SJSA1 (cell line): ENCODE data around the gene ACSL6. TPM values are rescaled to one million over a fixed set of nuclear protein-coding genes. Genes with fewer than 3 reads are reported as not detected.

Experiments
- DNase-seq, 2 experiments: peaks; one replicate each; pipeline ENCODE4 v3.0.0-alpha.2; 2015 to 2020; ENCODE audit warnings: low spot score in 2 of 2, low read depth in 1 of 2
- H3K27ac ChIP-seq: fragments of 250-450 bp; sonication (Bioruptor Pico); 2 replicates; pipeline ENCODE4 v1.5.1; 2020; ENCODE audit warnings: mild to moderate bottlenecking, moderate library complexity
- H3K27me3 ChIP-seq: fragments of 250-450 bp; sonication (Bioruptor Pico); replicated peaks from 2 replicates; pipeline ENCODE4 v1.5.1; 2020; ENCODE audit warnings: mild to moderate bottlenecking, moderate library complexity
- H3K36me3 ChIP-seq: fragments of 250-450 bp; sonication (Bioruptor Pico); 2 replicates; pipeline ENCODE4 v1.5.1; 2020; ENCODE audit warnings: mild to moderate bottlenecking
- H3K4me1 ChIP-seq: fragments of 250-450 bp; sonication (Bioruptor Pico); replicated peaks from 2 replicates; pipeline ENCODE4 v1.6.1; 2021; ENCODE audit warnings: mild to moderate bottlenecking
- H3K4me3 ChIP-seq: fragments of 250-450 bp; sonication (Bioruptor Pico); 2 replicates; pipeline ENCODE4 v1.5.1; 2020; ENCODE audit warnings: mild to moderate bottlenecking
- H3K9me3 ChIP-seq: fragments of 250-450 bp; sonication (Bioruptor Pico); replicated peaks from 2 replicates; pipeline ENCODE4 v1.5.1; 2020; ENCODE audit warnings: mild to moderate bottlenecking
- total RNA-seq: library from RNA; depleted of rRNA; stranded (reverse); fragments of >200 nt; shearing (Covaris generic); gene quantifications from 2 replicates; pipeline ENCODE4 v1.2.3, GENCODE V29; 2014

Gene ACSL6
- total RNA-seq, 1 experiment from 2014 or later = 0.03 TPM

DNA sequence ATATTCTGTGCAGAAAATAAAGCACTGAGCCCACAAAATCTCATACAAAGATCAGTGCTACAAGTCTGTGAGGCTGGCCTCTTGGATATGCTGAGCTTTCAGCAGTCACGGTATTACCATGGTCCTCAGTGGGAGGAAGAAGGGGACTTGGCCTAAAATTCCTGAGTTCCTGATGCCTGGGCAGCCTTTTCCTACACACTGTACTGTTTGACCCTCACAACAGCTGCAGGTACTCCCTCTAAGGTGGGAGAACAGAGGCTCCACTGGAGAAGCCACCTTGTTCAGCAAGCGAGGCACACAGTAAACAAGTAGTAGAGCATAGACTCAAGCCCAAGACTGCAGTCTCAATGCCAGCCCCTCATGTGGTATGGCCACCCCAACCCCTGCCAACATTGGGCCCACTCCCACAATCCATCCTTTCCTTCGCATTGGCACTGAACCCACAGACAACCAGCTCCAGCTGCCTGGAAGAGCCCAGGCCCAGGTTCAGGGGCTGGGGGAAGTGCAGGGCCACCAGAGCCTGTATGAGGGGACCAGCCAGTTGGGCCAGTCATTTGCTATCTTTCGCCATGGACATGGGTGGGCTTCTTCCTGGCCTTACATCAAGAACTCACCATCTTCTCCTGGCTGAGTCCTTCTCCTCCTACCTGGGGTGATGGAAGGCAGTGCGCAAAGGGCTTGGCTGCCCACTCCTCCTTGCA lies 14.3 kb downstream of the ACSL6 start:
- Histone ChIP-seq H3K27me3 (no peaks in the 10 kb centered on the region; the same call in 1 of the 2 replicates), H3K4me1 (no peaks in the 10 kb centered on the region), H3K9me3 (peaks cover 5% of the 10 kb centered on the region; the same call in 1 of the 2 replicates), H3K36me3 (no peaks in the 10 kb centered on the region), H3K27ac (no peak overlapping the region), H3K4me3 (no peak overlapping the region)
- DNase-seq = no peak

DNA sequence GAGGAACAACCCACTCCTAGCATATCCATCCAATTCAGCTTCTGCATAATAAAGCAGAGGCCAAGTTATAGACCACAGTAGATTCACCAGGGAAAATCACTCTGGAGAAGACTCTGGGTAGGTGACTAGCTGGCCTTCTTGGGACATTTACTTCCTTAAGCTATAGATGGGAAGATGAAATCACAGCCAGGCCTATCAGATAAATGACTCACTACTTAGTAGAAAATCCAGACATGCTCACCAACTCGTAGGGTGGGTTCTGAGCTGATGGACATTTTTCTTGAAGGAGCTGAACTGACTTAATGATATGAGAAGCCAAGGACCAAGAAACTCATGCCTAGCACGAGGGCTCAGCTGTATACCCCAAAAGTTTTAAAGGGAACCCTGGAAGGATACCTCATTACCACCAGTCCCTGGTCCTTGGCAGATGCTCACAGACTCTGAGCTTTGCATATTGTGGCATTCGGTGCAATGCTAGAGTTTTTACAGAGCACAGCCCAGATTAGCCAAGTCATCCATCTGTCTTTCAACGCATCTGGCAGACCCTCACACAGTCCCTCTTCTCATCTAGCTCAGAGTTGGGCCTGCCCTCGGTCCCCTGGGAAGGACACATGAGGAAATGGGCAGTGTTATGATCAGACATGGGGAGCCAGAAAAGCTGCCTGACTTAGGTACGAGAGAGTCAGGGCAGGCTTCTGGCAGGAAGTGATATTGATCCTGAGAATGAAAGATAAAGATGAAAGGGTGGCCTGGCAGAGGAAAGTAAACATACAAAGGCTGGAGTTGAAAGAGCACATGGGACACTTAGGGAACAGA lies 15.0 kb downstream of the ACSL6 start:
- no peak overlapping the region for H3K27ac ChIP-seq
- no peak for DNase-seq
- peaks cover 5% of the 10 kb centered on the region; the same call in 1 of the 2 replicates for H3K27me3 ChIP-seq
- no peak overlapping the region for H3K4me3 ChIP-seq
- H3K36me3 ChIP-seq = no peaks in the 10 kb centered on the region
- H3K4me1 ChIP-seq = no peaks in the 10 kb centered on the region
- H3K9me3 ChIP-seq = peaks cover 5% of the 10 kb centered on the region; the same call in 1 of the 2 replicates

DNA sequence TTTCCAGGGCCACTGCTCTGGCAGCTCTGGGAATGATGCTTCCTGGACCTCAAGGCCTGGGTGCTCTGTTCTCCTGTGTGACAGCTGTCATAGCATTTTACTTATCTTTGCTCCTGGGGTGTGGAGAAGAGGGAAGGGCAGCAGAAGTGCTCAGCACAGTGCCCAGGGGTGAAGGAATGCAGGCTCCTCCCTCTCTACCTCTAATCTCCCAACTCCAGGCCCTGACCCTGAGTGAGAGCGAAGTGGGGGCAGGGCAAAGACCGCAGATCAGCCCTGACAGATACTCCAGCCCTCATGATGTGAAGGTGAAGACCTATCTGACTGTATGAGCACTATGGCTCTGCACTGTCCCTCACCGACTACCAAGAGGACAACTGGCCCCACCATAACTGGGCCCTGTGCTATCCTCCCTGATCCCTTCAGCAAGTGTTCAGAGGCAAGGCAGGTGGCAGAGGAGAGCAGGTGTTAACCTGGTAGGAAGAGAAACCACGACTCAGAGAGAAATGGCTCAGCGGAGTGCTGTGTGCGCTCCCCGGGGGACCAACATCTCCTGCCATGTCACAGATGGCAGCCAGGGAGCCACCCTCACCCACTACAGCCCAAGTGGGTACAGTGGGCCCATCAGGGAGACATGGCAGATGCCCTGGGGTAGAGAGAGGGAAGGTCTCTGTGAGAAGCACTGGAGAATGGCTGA lies 16.8 kb downstream of the ACSL6 start:
- H3K27ac ChIP-seq = no peak overlapping the region
- H3K4me3 ChIP-seq = no peak overlapping the region
- H3K9me3 ChIP-seq = peaks cover 5% of the 10 kb centered on the region; the same call in 1 of the 2 replicates
- peaks cover 13% of the 10 kb centered on the region; the same call in 1 of the 2 replicates for H3K27me3 ChIP-seq
- H3K4me1 ChIP-seq = no peaks in the 10 kb centered on the region
- DNase-seq = no peak
- H3K36me3 ChIP-seq = no peaks in the 10 kb centered on the region

DNA sequence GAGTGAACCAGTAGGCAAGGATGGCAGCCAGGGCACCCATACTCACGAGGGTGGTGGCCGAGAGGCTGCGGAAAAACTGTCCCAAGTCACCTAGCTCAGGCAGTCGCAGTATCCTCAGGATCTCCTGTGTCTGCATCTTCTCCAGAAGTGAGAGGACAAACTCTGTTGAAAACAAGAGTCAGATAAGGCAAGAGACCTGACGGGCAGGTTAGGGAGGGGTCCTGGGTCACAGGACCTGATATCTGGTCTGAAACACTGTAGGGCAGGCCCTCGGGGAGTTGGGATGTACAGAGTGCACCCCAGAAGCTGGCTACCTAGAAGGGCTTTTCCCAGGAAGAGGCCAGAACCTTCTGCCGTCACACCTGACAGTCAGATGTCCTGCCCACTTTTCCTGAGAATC lies 17.4 kb downstream of the ACSL6 start:
- peaks cover 13% of the 10 kb centered on the region; the same call in 1 of the 2 replicates for H3K27me3 ChIP-seq
- no peak for DNase-seq
- H3K36me3 ChIP-seq = no peaks in the 10 kb centered on the region
- peaks cover 5% of the 10 kb centered on the region; the same call in 1 of the 2 replicates for H3K9me3 ChIP-seq
- H3K4me1 ChIP-seq = no peaks in the 10 kb centered on the region
- no peak overlapping the region for H3K4me3 ChIP-seq
- no peak overlapping the region for H3K27ac ChIP-seq

DNA sequence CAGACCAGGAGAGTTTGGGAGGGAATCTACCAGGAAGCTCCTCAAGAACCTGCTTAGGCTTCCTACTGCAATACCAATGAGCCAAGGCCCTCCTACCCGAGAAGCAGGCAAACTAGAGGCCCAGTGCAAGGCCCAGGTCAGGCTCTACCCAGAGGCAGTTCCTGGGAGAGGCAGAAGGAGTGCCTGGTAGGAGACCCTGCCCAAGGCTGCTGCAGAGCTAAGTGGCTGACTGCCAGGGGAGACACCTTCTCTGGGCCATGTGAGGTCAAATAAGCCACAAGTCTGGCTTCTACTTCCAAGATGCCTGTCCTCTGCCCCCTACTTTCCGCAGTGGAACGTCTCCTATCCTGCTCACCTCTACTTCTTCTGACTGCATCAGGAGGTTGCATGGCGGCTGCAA lies 17.8 kb downstream of the ACSL6 start:
- Histone ChIP-seq H3K27ac (no peak overlapping the region), H3K9me3 (peaks cover 5% of the 10 kb centered on the region; the same call in 1 of the 2 replicates), H3K4me1 (no peaks in the 10 kb centered on the region), H3K27me3 (peaks cover 13% of the 10 kb centered on the region; the same call in 1 of the 2 replicates), H3K4me3 (no peak overlapping the region), H3K36me3 (no peaks in the 10 kb centered on the region)
- no peak for DNase-seq

DNA sequence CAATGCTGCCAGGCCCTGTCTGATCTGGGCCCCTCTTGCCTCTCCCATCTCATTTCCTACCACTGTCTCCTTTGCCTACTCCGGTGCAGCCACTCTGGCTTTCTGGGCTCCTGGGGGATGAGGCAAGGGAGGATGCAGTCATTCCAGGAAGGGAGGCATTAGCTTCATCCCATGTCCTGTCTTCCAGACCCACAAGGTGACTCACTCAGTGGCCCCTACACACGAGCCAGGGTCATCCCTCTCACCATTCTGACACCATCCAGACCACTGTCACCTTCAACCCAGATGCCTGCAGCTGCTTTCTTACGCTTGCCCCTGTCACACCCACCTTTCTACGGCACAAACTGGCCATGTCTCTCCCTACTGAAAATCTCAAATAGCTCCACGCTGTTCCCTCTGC lies 19.1 kb downstream of the ACSL6 start:
- H3K9me3 ChIP-seq = peaks cover 5% of the 10 kb centered on the region; the same call in 1 of the 2 replicates
- H3K27ac ChIP-seq = no peak overlapping the region
- H3K4me1 ChIP-seq = no peaks in the 10 kb centered on the region
- no peaks in the 10 kb centered on the region for H3K36me3 ChIP-seq
- H3K4me3 ChIP-seq = no peak overlapping the region
- H3K27me3 ChIP-seq = peaks cover 13% of the 10 kb centered on the region; the same call in 1 of the 2 replicates
- no peak for DNase-seq

DNA sequence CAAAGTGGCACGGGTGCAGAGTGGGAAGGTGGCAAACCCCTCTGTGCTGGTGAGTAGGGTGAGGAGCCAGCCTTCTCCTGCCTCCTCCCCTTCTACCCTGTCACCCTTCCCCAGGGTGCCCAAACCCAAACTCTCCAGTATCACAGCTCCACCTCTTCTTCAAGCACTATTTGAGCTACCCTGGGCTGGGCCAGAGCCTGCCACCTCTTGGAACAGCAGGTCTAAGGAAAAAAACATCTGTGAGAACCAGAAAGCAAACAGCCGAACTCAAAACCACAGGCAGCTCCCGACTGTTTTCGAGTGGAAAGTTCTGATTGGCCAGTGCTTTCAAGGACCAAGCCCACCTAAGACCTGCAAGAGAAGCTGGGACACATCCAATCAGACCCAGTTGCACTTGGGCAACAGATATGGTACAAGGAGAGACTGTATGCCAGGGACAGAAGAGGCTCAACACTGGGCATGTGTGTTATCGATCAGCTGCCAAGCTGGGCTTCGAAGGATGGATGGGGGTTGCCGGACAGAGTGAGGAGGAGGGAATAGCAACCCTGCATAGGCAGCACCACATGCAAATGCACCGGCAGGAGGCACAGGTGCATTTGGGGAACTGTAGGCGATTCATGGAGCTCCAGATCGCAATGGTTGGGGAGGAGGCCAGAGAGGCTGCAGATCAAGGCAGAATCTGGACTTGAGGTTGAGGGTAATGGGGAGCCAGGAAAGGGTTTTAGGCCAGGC lies 19.7 kb downstream of the ACSL6 start:
- Histone ChIP-seq H3K27me3 (peaks cover 13% of the 10 kb centered on the region; the same call in 1 of the 2 replicates), H3K27ac (no peak overlapping the region), H3K36me3 (no peaks in the 10 kb centered on the region), H3K9me3 (peaks cover 5% of the 10 kb centered on the region; the same call in 1 of the 2 replicates), H3K4me1 (no peaks in the 10 kb centered on the region), H3K4me3 (no peak overlapping the region)
- DNase-seq = no peak

DNA sequence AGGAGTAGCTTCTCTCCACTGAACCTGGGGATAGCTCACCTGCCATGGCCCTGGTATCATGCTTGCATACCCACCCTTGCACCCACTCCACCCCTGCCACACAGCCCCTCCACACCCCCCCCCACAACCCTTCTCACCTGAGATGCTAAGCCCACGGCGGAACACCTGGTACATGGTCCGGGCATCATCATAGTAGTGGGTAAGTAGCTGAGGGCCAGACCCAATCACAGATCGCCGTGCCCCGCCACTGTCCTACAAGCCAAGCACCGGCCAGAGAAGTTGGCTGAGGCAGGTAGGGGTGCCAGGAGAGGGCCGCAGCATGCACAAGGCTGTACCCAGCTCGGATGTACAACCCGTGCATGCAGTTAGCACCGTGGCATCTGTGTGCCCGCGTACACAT lies 20.7 kb downstream of the ACSL6 start:
- H3K4me3 ChIP-seq = no peak overlapping the region
- DNase-seq = no peak
- H3K36me3 ChIP-seq = no peaks in the 10 kb centered on the region
- H3K27ac ChIP-seq = no peak overlapping the region
- H3K9me3 ChIP-seq = peaks cover 5% of the 10 kb centered on the region; the same call in 1 of the 2 replicates
- H3K4me1 ChIP-seq = no peaks in the 10 kb centered on the region
- peaks cover 13% of the 10 kb centered on the region; the same call in 1 of the 2 replicates for H3K27me3 ChIP-seq

DNA sequence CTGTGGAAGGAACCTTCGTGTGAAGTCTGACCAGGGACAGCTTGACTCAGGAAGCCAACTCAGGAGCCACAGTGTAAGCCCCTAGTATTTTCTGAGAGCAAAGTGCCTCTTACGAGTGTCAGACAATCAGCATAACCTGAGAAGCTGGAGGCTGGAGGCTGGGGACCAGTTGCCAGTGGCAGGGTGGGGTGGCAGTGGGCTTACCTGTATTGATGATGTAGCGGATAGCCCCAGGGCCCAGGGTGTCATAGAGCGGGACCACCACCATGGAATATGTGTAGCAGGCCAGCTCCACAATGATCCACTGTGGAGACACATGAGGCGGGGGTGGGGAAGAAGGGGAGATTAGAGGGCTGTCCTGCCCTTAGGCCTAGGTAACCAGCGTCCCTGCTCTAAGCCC lies 22.9 kb downstream of the ACSL6 start:
- no peak overlapping the region for H3K4me3 ChIP-seq
- DNase-seq = no peak
- no peaks in the 10 kb centered on the region for H3K9me3 ChIP-seq
- peaks cover 13% of the 10 kb centered on the region; the same call in 1 of the 2 replicates for H3K27me3 ChIP-seq
- no peaks in the 10 kb centered on the region for H3K36me3 ChIP-seq
- H3K27ac ChIP-seq = no peak overlapping the region
- H3K4me1 ChIP-seq = no peaks in the 10 kb centered on the region

DNA sequence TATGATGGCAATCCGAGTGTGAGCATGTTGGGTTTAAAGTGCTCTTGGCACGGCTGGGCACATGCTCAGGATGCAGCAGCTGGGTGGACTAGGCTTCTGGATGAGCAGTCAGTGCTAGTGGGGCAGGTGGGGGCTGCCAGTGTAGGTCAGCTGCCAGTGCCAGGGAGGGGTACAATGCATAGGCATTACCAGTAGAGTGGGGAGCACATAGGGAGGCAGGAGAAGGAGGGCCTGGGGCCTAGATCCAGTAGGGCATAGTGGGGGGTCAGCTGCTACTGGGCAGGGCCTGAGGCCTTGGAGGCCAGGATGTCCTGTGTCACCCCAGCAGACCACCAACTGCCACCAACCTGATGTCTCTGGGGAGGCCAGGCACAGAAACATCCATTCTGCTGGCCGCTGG lies 24.2 kb downstream of the ACSL6 start:
- H3K4me3 ChIP-seq = no peak overlapping the region
- H3K27ac ChIP-seq = no peak overlapping the region
- H3K4me1 ChIP-seq = no peaks in the 10 kb centered on the region
- H3K27me3 ChIP-seq = peaks cover 13% of the 10 kb centered on the region; the same call in 1 of the 2 replicates
- H3K9me3 ChIP-seq = no peaks in the 10 kb centered on the region
- no peak for DNase-seq
- no peaks in the 10 kb centered on the region for H3K36me3 ChIP-seq

DNA sequence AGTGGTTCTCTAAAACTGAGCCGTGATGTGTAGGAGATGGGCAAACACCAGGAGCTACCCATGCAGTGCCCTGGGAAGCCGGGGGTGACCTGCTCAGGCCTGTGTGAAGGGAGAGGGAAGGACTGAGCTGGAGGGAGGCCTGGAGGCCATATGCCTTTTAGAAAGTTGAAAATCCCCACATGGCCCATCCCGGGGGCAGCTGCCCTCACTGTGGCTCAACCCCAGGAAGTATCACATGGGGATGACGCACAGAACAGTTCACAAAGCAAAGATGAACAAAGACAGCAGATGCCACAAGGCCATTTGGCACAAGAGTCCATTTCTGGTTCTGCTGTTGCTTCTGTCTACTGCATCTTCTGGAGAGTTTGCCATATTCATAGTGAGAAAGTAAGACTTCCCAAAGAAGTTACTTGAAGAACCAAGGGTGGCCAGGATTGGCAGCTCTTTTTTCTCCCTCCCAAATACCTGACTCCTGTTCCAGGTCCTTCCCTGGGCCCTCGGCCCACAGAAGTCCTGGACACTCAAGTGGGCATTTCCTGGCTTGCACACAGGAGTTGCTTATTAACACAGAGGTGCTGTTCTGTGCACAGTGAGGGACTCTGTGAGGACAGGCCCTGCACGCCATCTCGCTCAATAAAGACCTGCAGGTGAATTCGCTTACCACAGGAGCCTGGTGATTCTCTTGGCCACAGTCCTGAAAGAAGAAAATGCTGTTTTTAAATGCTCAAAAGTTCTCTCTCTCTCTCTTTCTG lies 25.1 kb downstream of the ACSL6 start:
- H3K9me3 ChIP-seq = no peaks in the 10 kb centered on the region
- peaks cover 7% of the 10 kb centered on the region; the same call in 1 of the 2 replicates for H3K27me3 ChIP-seq
- no peak overlapping the region for H3K4me3 ChIP-seq
- H3K36me3 ChIP-seq = no peaks in the 10 kb centered on the region
- no peak overlapping the region for H3K27ac ChIP-seq
- DNase-seq = no peak
- H3K4me1 ChIP-seq = no peaks in the 10 kb centered on the region

DNA sequence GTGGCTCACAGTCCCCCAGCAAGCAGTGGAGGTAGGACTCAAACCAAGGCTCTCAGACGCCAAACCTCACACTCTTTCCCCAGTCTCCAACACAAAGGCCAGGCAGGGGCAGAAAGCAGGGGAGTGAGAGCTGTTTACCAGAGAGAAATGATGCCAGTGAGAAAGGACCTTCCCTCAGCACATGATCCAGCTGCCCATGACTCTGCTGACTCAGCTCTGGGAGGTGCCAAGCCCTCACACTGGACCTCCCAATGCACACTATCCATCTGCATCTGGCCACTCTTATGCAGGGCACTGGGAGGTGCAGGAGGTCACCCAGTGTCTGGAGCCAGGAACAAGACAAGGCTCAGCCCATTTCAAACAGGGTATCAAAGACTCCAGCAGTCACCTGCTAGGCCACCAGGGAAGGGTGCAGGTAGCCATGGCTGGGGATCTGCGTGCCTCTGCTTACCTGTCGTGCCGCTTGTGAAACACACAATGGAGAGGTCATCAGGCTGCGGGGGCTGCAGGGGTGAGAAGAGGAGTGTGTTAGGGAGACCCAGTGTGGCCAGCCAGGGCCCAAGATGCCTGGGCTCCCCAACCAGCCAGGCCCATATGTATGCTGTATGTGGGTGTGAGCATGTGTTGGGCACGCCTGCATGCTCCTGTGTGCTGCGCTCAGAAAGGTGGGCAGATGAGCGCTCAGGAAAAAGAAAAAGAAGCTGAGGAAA lies 26.3 kb downstream of the ACSL6 start:
- H3K27ac ChIP-seq = no peak overlapping the region
- no peak overlapping the region for H3K4me3 ChIP-seq
- H3K27me3 ChIP-seq = no peaks in the 10 kb centered on the region; the same call in 1 of the 2 replicates
- no peak for DNase-seq
- no peaks in the 10 kb centered on the region for H3K36me3 ChIP-seq
- H3K9me3 ChIP-seq = no peaks in the 10 kb centered on the region
- no peaks in the 10 kb centered on the region for H3K4me1 ChIP-seq
